ENCODE measurements around the gene CPXM2.

CPXM2 gene

GRCh38 chr10:123891144-123892071 is at the start of gene CPXM2:
TSS of gene CPXM2 (minus strand) at chr10:123891807. CDS start at chr10:123891659, 148 bp downstream.
- DNase-seq, result no peak

- no peak for DNase-seq
Measured at GRCh38 chr10:123939591-123939990, 48.0 kb upstream of the CPXM2 start.

GRCh38 chr10:123938890-123939289 is 47.3 kb upstream of the CPXM2 start:
- DNase-seq, result no peak

- no peak for DNase-seq
Measured at GRCh38 chr10:123936426-123936825, 44.8 kb upstream of the CPXM2 start.

DNA sequence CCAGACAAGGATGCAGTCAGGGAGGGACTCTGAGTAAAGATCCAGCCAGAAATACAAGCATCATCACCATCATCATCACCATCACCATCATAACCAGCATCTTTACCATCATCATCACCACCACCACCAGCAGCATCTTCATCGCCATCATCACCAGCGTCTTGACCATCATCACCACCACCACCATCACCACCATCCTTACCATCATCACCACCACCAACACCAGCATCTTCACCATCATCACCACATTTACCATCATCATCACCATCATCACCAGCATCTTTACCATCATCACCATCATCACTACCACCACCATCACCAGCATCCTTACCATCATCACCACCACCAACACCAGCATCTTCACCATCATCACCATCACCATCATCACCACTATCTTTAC is 44.1 kb upstream of the CPXM2 start:
- DNase-seq, result no peak

DNA sequence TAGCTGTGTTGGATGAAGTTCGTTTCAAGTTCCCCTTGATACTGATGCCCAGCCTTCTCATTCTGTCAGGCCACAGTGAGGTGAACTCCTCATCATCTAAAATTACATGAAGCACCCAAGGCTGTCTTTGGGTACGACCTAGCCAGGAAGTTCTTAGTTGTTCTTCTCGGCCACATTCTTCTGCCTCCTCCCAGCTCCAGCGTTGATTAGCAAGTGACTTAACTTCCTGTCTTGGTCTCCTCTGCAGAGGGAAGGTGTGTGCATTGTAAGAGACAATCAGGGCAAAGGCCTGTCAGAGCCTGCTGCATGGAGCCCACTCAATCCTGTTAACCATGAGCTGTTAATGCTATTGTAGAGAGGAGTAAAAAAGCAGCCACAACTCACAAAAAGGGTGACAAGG is 43.2 kb upstream of the CPXM2 start:
- no peak for DNase-seq

DNA sequence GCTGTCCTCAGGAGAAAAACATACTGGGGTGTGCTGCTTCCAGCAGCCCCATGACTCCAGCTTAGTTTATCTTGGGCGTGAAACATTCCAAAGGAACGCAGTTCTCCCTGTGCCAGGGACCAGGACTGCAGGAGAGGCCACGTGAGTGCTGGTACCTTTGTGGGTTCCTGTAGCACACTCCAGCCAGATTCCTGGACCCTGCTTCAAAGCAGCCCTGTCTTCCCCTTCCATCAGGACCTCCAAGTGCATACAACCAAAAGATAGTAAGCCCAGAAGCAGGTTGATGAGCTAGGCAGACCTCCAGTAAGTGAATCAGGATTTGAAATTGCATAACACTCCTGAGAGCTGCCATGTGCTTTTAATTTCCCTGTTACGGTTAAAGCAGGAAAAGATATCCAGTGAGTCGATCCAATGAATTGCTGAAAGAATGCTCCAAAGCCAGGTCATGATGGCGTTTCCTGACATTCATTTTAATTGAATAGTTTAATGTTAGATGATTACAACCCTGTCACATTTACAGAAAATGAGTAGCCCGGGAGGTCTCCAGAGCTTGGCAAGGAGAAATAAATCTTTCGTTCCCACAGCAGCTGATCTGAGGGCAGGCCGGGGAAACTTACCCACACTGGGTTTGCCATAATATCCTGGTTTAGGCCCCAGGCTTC is 38.9 kb upstream of the CPXM2 start:
- no peak for DNase-seq

DNA sequence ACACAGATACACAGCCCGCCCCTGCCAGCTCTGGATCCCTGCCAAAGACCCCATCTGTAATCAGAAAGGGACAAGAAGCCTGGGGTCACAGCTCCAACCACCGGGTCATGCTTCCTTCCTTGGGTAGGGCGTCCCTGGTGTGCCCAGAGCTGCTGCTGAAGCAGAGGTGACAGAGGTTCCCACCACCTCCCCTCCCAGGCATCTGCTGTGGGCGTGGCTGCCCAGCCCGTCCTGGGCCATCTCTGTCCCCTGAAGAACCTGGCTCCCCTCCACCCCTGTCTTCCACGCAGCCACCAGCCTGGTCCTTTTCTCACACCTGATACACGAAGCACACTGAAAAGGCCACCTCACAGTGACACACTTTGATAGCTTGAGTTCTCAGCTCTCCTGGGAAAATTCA is 38.2 kb upstream of the CPXM2 start:
- no peak for DNase-seq

GRCh38 chr10:123928427-123928826 is 36.8 kb upstream of the CPXM2 start:
- no peak for DNase-seq

GRCh38 chr10:123926401-123927264 is 35.0 kb upstream of the CPXM2 start:
- no peak for DNase-seq

DNA sequence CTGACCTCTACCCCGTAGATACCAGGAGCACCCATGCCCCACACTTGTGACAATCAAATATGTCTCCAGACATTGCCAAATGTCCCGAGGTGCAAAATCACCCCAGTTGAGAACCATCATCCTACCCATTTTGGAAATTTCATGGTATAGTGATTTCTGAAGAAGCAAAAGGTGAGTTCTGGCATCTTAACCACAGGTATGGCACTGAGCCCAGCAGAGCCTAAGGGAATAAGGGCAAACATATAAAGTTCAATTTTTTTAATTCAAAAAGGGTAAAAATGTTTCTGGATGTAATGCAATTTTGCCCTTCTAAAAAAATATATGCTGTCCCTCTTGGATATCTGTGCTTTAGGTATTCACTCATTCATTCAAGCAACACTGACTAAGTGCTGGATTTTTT is 30.5 kb upstream of the CPXM2 start:
- DNase-seq, result no peak

DNA sequence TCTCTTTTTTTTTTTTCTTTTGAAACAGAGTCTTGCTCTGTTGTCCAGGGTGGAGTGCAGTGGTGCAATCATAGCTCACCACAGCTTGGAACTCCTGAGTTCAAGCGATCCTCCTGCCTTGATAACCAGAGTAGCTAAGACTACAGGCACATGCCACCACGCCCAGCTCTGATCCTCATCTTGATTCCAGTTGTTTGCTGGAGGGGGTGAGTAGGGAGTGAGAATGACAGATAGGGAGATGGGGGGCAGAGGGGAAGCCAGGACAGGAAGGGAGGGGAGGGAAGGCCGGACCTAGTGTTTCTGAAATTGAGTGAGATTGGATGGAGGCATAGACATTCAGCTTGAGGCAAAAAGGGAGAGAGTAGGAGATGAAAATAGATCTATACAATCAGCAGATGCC is 25.2 kb upstream of the CPXM2 start:
- DNase-seq, result no peak

GRCh38 chr10:123913688-123914268 is 22.2 kb upstream of the CPXM2 start:
- no peak for DNase-seq

DNA sequence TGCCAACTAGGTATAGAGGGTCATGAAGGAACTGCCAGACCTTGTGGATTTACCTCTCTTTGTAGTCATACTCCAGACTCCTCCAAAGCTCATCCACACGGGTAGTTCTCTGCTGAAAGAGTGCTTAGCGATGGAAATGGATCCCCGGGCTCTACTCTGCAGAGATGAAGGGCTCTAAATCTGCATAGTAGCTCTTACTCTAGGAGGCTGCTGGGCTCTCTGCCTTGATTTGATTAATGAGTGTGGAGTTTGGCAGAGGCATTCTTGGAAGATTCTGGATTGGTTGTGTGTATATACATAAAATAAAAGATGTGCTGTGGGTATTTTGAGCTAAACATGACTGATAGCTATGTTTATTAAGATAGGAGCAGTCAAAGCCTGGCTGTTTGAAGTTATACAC is 21.3 kb upstream of the CPXM2 start:
- no peak for DNase-seq

- DNase-seq, result no peak
Measured at GRCh38 chr10:123912466-123912865, 20.9 kb upstream of the CPXM2 start.

DNA sequence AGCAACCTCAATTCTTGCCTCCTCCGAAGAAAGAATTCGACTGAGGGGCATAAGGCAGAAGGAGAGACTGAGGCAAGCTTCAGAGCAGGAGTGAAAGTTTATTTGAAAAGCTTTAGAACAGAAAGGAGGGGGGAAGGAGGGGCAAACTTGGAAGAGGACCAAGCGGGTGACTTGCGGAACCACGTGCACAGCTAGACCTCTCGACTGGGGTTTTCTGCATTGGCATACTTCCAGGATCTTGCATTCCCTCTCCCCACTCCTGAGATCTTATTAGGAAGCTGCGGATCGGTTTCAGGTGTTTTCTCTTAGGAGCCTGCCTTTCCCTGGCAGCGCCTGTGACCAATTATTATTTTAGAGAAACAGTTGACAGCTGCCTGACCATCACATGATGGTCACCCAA is 20.3 kb upstream of the CPXM2 start:
- DNase-seq, result no peak

- DNase-seq, result no peak
Measured at GRCh38 chr10:123909866-123910265, 18.3 kb upstream of the CPXM2 start.

GRCh38 chr10:123909426-123909825 is 17.8 kb upstream of the CPXM2 start:
- no peak for DNase-seq

DNA sequence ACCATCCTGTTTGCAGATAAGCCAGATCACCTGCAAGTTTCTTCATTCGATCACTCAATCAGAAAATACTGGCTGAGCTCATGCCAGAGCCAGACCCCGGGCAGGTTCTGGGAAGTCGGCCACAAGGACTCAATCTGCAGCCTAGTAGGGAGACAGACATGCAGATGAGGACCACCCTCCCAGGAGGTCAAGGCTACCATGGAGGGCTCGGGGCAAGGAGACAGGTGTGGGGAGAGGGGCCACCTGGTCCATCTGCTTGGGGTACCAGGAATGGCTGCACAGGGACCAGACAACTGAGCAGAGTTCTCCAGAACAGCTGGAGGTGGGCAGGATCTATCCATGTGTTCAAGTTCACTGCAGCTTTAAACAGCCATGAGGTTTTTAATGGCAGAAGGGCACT is 16.8 kb upstream of the CPXM2 start:
- DNase-seq, result no peak

DNA sequence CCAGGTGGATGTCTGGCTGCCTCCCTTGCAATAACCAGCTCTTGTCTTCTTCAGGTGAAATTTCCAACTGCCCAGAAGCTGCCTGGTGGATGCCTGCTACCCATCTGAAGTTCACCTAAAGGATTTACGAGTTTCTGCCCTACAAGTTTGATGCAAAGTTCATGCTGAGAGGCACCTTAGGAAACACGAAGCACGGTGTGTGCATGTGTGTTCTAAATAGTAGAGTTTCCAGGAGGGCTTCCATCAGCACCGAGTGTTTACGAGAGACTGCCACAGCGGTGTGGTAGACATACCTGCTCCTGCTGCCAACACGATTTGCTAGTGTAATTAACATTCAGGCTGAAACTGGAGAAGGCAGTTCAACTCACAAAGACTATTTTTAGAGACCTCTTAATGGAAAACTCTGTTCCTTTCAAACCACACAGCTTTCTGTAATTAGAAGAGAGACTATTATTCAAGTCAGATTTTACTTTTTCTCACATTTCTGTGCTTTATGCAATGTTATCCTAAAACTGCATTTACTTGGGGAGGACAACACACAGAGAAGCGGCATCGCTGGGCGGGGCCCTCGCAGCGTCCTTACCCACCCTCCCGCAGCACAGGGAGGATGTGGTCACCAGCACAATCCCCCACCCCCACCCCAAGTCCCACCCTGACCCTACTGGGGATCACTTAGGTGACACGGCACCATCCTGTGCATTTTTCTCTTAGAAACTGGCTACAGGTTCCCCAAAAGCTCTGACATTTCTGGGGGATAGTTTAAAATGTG is 15.5 kb upstream of the CPXM2 start:
- no peak for DNase-seq

GRCh38 chr10:123906296-123906695 is 14.7 kb upstream of the CPXM2 start:
- DNase-seq, result no peak

GRCh38 chr10:123904834-123905409 is 13.3 kb upstream of the CPXM2 start:
- no peak for DNase-seq
